Measurements from ENCODE around the gene PRSS38.

The PRSS38 gene

DNA sequence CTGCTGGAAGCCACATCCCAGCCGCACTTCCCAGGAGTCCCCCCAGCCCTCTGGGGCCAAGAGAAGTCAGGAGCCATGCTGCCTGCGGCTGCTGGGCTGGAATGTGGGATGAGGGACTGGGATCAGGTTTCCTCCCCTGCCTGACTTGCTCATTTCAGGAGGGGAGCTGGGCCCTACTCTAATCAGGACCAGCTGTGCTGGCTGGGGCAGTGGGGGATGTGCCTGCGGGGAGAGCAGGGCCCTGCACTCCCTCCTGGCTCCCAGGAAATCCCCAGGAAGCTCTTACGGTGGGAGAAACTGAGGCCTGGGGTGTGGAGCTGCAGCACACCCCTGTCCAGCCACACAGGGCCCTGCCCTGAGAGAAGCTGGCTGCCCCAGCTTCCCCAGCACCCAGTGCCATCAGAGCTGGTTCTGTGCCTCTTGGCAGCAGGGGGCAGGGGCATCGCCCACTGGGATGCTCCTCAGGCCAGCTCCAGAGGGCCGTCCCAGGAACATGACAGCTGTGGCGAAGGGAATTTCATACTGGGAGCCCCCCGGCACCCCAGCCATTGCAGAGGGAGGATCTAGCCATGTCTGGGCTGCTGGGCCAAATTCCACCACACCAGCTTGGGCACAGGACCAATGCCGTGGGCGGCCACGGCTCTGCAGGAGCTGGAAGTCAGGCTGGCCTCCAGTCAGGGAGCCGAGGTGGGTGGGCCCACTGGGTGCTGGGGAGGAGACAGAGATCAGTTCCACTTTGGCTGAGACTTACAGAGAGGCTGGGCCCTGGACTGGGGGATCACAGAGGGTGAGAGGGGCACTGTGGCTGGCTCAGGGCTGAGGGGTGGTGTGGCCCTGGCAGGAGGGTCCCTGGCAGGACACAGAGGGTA, 21.3 kb upstream of the PRSS38 start:
- no peak for DNase-seq (ENCODE audit: low read depth)
- TF ChIP-seq, protein P1, sequence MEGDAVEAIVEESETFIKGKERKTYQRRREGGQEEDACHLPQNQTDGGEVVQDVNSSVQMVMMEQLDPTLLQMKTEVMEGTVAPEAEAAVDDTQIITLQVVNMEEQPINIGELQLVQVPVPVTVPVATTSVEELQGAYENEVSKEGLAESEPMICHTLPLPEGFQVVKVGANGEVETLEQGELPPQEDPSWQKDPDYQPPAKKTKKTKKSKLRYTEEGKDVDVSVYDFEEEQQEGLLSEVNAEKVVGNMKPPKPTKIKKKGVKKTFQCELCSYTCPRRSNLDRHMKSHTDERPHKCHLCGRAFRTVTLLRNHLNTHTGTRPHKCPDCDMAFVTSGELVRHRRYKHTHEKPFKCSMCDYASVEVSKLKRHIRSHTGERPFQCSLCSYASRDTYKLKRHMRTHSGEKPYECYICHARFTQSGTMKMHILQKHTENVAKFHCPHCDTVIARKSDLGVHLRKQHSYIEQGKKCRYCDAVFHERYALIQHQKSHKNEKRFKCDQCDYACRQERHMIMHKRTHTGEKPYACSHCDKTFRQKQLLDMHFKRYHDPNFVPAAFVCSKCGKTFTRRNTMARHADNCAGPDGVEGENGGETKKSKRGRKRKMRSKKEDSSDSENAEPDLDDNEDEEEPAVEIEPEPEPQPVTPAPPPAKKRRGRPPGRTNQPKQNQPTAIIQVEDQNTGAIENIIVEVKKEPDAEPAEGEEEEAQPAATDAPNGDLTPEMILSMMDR (conservative IDR thresholded peaks at IDR 0.05; ENCODE audit: low read depth, low read length): no peak
- no peak overlapping the region for H3K4me3 ChIP-seq (ENCODE audit: low read length)

DNA sequence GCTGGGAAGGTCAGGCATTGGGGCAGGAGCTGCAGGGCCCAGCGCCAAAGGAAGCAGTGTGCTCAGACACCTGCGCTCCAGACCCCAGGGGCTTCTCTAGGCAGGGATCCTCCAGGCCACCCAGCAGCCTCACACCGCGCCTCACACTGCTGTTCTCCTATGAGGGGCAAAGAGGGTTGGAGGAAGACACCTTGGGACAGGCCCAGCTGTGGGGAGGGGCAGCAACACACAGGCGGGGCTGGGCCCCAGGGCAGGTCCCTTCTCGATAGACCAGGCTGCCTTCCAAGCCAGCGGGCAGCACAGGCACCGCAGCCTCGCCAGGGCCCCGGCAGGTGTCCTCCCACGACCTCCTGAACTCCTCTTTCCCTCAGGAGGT, 20.7 kb upstream of the PRSS38 start:
- DNase-seq (ENCODE audit: low read depth): no peak
- no peak overlapping the region for H3K4me3 ChIP-seq (ENCODE audit: low read length)
- TF ChIP-seq, protein P1 (conservative IDR thresholded peaks at IDR 0.05; ENCODE audit: low read depth, low read length): no peak

DNA sequence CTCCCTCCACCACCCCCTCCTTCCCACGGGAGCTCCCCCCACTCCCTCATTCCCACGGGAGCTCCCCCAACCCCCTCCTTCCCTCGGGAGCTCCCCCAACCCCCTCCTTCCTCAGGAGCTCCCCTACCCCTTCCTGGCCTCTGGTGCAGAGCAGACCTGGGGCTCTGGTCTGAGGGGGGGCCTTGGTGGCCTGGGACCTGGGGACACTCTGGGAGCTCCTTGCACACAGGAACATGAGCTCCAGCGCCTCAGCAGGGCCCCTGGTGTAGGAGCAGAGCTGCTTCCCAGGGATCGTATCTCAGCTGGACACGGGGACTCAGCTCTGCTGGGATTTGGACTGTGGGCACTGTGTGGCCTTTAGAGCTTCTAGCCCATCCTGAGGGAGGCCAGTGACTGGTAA, 19.7 kb upstream of the PRSS38 start:
- TF ChIP-seq, protein P1 (conservative IDR thresholded peaks at IDR 0.05; ENCODE audit: low read depth, low read length): no peak
- DNase-seq (ENCODE audit: low read depth): no peak
- H3K4me3 ChIP-seq (ENCODE audit: low read length): no peak overlapping the region

DNA sequence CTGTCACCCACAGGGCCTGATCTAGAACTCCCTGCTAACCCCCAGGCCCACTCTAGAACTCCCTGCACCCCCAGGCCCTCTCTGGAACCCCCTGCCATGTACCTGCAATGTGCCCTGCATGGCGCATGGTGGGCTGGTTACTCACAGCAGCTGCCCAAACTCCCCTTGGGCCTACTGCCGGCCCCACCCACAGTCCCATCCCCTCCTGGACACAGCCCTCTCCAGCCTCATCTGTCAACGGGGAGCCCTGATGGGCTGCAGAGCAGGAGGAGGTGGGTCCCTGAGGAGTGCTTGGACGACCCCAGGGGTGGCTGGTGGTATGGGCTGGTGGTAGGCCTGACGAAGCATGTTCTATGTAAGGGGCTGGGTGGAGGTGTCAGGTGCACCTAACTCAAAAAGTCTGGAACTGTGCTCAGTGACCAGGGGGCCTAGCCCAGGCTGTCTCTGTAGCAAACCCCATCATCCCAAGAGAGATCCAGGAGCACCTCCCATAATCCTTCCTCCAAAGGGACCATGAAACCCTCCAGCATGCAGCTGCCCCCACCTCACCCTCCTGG, 19.0 kb upstream of the PRSS38 start:
- H3K4me3 ChIP-seq (ENCODE audit: low read length): no peak overlapping the region
- DNase-seq (ENCODE audit: low read depth): no peak
- TF ChIP-seq, protein P1 (conservative IDR thresholded peaks at IDR 0.05; ENCODE audit: low read depth, low read length): no peak

GRCh38 chr1:227797144-227797543, 18.3 kb upstream of the PRSS38 start:
- DNase-seq (ENCODE audit: low read depth): no peak
- H3K4me3 ChIP-seq (ENCODE audit: low read length): no peak overlapping the region
- TF ChIP-seq, protein P1 (conservative IDR thresholded peaks at IDR 0.05; ENCODE audit: low read depth, low read length): no peak

DNA sequence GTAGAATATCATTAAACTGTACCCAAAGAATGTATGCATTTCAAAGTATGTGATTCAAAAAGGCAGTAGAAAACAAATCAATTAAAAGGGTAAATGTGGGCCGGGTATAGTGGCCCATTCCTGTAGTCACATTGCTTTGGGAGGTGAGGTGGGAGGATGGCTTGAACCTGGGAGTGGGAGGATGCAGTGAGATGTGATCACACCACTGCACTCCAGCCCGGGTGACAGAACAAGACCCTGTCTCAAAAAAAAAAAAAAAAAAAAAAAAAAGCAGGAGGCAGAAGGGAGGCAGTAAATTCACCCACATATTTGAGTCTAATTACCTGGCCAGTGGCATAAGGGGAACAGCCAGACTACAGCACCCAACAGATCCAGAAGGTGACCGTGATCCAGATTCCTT, 17.9 kb upstream of the PRSS38 start:
- DNase-seq (ENCODE audit: low read depth): no peak
- TF ChIP-seq, protein P1 (conservative IDR thresholded peaks at IDR 0.05; ENCODE audit: low read depth, low read length): no peak

More for the DNA sequence above, 17.9 kb upstream of the PRSS38 start:
- H3K4me3 ChIP-seq (ENCODE audit: low read length): no peak overlapping the region
